ENCODE data around the gene TMEM270.

The TMEM270 gene

DNA sequence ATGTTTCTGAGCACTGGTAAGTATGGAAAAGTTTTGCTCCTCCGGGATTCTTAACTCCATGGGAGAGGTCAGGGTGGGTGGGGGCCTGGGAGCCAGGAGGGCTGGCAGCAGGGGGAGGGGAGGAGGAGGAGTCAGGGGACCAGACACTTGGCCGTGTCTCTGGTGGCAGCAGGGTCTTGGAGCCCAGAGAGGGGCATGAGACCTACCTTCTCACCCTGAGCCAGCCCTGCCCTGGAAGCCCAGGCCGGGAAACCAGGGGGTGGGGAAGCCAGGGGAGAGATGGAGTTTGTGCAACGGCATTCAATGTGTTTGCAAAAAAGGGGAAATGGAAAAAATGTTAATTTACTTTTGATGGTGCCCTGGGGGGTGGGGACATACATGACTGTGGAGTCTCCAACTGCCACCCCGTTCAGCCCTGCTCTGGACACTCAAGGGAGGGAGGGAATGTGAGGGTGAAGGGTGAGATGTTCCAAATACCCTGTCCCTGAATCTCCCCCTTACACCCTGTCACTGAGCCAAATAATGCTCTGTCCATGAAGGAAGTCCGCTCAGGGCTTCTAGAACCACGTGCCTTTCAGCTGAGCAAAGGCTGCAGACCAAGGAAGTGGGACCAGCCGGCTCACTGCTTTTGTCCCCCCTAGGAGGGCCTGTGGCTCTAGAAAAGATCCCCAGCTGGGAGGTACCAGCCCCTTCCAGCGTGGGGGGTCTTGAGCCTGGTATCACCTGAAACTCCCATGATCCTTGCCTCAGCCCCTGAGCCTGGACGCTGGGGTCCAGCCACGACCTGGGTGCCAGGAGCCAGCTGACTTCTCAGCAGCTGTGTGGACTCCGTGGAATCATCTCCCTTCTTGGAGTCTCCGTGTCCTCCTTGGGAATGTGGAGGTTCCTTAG lies 48.3 kb downstream of the TMEM270 start:
- no peak for DNase-seq

DNA sequence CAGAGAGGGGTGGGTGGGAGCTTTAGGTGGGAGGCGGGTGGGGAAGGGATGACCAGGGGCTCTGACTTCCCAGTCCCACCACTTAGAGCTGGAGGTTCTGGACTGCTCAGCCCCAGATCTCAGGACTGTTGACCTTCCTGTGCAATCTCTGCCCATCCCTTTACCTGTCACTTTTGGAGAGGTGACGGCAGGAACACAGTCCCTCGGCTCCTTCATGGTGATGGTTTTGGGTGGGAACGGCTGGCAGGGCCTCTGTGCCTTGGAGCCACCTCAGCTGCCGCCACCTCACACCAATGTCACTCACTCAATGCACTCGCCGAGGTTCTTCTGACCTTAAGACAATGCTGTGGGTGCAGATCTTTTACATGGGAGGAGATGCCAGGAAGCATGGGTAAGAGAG lies 49.0 kb downstream of the TMEM270 start:
- DNase-seq = no peak

DNA sequence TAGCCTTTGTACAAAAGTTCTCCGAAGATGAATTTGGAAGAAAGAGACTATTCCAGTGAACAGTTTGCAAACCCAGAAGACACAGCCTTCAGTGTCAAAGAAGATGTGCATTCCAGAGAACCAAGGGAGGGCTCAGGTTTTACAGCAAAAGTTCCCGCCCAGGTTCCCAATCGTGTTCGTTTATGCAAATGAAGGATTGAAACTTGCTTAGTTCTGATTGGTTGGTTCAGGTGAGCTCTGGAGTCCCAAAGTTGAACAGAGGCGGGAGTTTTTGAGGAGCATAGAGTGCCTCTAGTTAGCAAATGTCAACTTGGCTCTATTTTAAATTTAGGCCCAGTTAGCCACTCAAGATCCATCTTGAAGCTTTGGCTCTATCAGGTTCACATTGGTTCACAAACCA lies 51.3 kb downstream of the TMEM270 start:
- no peak for DNase-seq

Data from COR-L47 (cell line).